Neural cell (in vitro differentiated cells): Measurements from ENCODE around the gene MIAT. TPM values are rescaled to one million over a fixed set of nuclear protein-coding genes. Genes with fewer than 3 reads are reported as not detected.

Experiments
- H2AFZ ChIP-seq: fragments of 200-600, 300-800 bp; sonication (generic), shearing (Covaris generic); 2 replicates; pipeline ENCODE4 v1.6.0; 2014; ENCODE audit warnings: low read depth, mild to moderate bottlenecking, antibody characterized with exemption, low read length, moderate library complexity
- H3F3A ChIP-seq: fragments of 200-600 bp; shearing (Covaris generic); 2 replicates; pipeline ENCODE4 v1.6.1; 2016; ENCODE audit warnings: mild to moderate bottlenecking, moderate library complexity, mixed read lengths, antibody characterized with exemption, low read length; ENCODE audit not compliant: insufficient read depth, poor library complexity, severe bottlenecking
- H3K27ac ChIP-seq: fragments of 200-600, 300-800 bp; sonication (generic), shearing (Covaris generic); 2 replicates; pipeline ENCODE4 v1.5.1; 2014; ENCODE audit warnings: mild to moderate bottlenecking, low read length, moderate library complexity
- H3K27me3 ChIP-seq: fragments of 300-800, 200-600 bp; sonication (generic), shearing (Covaris generic); 2 replicates; pipeline ENCODE4 v1.6.0; 2014; ENCODE audit warnings: mild to moderate bottlenecking, low read depth, low read length, moderate library complexity; ENCODE audit not compliant: insufficient read depth
- H3K36me3 ChIP-seq: fragments of 300-800, 200-600 bp; sonication (generic), shearing (Covaris generic); 2 replicates; pipeline ENCODE4 v1.5.1; 2014; ENCODE audit warnings: mild to moderate bottlenecking, antibody characterized with exemption, low read length, moderate library complexity; ENCODE audit not compliant: insufficient read depth
- H3K4me2 ChIP-seq: fragments of 300-800, 200-600 bp; sonication (generic), shearing (Covaris generic); 2 replicates; pipeline ENCODE4 v1.6.0; 2014; ENCODE audit warnings: mild to moderate bottlenecking, low read length
- H3K4me3 ChIP-seq: fragments of 300-800, 200-600 bp; sonication (generic), shearing (Covaris generic); 2 replicates; pipeline ENCODE4 v1.5.1; 2014; ENCODE audit warnings: mild to moderate bottlenecking, low read length, moderate library complexity
- H3K79me2 ChIP-seq: fragments of 200-600 bp; shearing (Covaris generic); replicated peaks from 2 replicates; pipeline ENCODE4 v1.6.0; 2014; ENCODE audit warnings: mild to moderate bottlenecking, low read length, moderate library complexity; ENCODE audit not compliant: insufficient read depth
- H3K9ac ChIP-seq: fragments of 300-800, 200-600 bp; sonication (generic), shearing (Covaris generic); 2 replicates; pipeline ENCODE4 v1.6.1; 2016; ENCODE audit warnings: mild to moderate bottlenecking, low read length, mixed read lengths
- H3K9me2 ChIP-seq: fragments of 200-600 bp; shearing (Covaris generic); 2 replicates; pipeline ENCODE4 v1.6.1; 2016; ENCODE audit warnings: mild to moderate bottlenecking, low read length, mixed read lengths; ENCODE audit not compliant: insufficient read depth
- H3K9me3 ChIP-seq: fragments of 200-600, 300-800 bp; sonication (generic), shearing (Covaris generic); 2 replicates; pipeline ENCODE4 v1.6.1; 2016; ENCODE audit warnings: mild to moderate bottlenecking, mixed run types, low read length, moderate library complexity, mixed read lengths
- H4K20me1 ChIP-seq: fragments of 200-600 bp; shearing (Covaris generic); 2 replicates; pipeline ENCODE4 v1.6.1; 2016; ENCODE audit warnings: mild to moderate bottlenecking, mixed run types; ENCODE audit not compliant: insufficient read depth
- EP300 ChIP-seq: fragments of 450-650 bp; conservative IDR thresholded peaks from 2 replicates; pipeline ENCODE4 v1.6.1; 2014; ENCODE audit warnings: antibody characterized with exemption, mild to moderate bottlenecking, moderate library complexity; ENCODE audit not compliant: poor library complexity, severe bottlenecking
- EZH2 ChIP-seq: fragments of 200-600, 300-800 bp; shearing (Covaris generic), sonication (generic); IDR thresholded peaks from 2 replicates; pipeline ENCODE4 v1.6.1; 2014; ENCODE audit warnings: antibody characterized with exemption, low read length, borderline replicate concordance, mild to moderate bottlenecking; ENCODE audit not compliant: insufficient read depth, poor library complexity, severe bottlenecking
- MXI1 ChIP-seq: fragments of 450-650 bp; conservative IDR thresholded peaks from 2 replicates; pipeline ENCODE4 v1.6.1; 2014; ENCODE audit warnings: antibody characterized with exemption, mild to moderate bottlenecking; ENCODE audit not compliant: poor library complexity, severe bottlenecking
- POLR2AphosphoS5 ChIP-seq: IDR thresholded peaks from 2 replicates; pipeline ENCODE4 v1.6.1; 2012
- RAD21 ChIP-seq: fragments of 450-650 bp; conservative IDR thresholded peaks from 2 replicates; pipeline ENCODE4 v1.6.1; 2014; ENCODE audit warnings: antibody characterized with exemption, mild to moderate bottlenecking, moderate library complexity
- REST ChIP-seq: IDR thresholded peaks from 2 replicates; pipeline ENCODE4 v1.6.1; 2012; ENCODE audit warnings: borderline replicate concordance
- SMC3 ChIP-seq: fragments of 450-650 bp; conservative IDR thresholded peaks from 2 replicates; pipeline ENCODE4 v1.6.1; 2014; ENCODE audit warnings: antibody characterized with exemption, mild to moderate bottlenecking, moderate library complexity; ENCODE audit not compliant: poor library complexity
- TAF1 ChIP-seq: IDR thresholded peaks from 2 replicates; pipeline ENCODE4 v1.6.1; 2012; ENCODE audit warnings: low read depth
- polyA plus RNA-seq: library from polyadenylated mRNA; depleted of rRNA; stranded (reverse); fragments of >200 nt; gene quantifications from 2 replicates; pipeline ENCODE4 v1.2.3, GENCODE V29; 2014
- TF ChIP-seq, protein P1 (sequence below): fragments of 450-650 bp; IDR thresholded peaks from 2 replicates; pipeline ENCODE4 v1.5.1; 2014; ENCODE audit warnings: antibody characterized with exemption, mild to moderate bottlenecking, moderate library complexity; ENCODE audit not compliant: poor library complexity, severe bottlenecking

MIAT gene
- polyA plus RNA-seq, 1 donor from 2014 or later, result 529 TPM

DNA sequence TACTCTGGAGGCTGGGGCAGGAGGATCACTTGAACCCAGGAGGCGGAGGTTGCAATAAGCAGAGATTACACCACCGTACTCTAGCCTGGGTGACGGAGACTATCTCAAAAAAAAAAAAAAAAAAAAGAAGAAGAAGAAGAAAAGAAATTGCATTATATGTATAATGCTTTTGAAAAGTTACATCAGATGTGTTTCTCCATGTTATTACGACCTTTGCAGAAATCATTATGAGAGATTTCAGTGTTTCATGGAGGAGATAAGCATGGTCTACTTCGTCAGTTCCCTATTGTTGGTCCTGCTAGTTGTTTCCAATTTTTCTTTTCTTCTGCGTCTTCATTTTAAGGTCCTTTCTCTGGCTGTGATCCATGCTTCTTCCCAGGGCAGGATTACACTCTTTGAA lies 3.0 kb downstream of the MIAT start:
- Histone ChIP-seq H3K4me3 (peak overlapping the region; percentile 98), H3K9me2 (no peaks in the 10 kb centered on the region), H3K9ac (peak overlapping the region; percentile 36), H3K9me3 (no peaks in the 10 kb centered on the region), H4K20me1 (peaks cover 26% of the 10 kb centered on the region), H3K27ac (peak overlapping the region; percentile 39), H3K79me2 (peaks cover 69% of the 10 kb centered on the region), H3K4me2 (peak overlapping the region; percentile 73), H2AFZ (no peak overlapping the region), H3K36me3 (no peaks in the 10 kb centered on the region), H3F3A (peaks cover 4% of the 10 kb centered on the region), H3K27me3 (no peaks in the 10 kb centered on the region)
- no peak for TF ChIP-seq SMC3

- no peaks in the 10 kb centered on the region for H3K9me3 ChIP-seq
- no peaks in the 10 kb centered on the region for H3K27me3 ChIP-seq
- H3K27ac ChIP-seq, result peak overlapping the region; percentile 39
- H3K9ac ChIP-seq, result peak overlapping the region; percentile 36
- peaks cover under 1% of the 10 kb centered on the region for H3K36me3 ChIP-seq
- H3K4me3 ChIP-seq, result peak overlapping the region; percentile 98
- peaks cover 26% of the 10 kb centered on the region for H4K20me1 ChIP-seq
- TF ChIP-seq TAF1 (no peak), SMC3 (no peak), RAD21 (no peak), POLR2AphosphoS5 (no peak), MXI1 (no peak), REST (no peak), EZH2 (no peak), EP300 (no peak)
- TF ChIP-seq, protein P1, sequence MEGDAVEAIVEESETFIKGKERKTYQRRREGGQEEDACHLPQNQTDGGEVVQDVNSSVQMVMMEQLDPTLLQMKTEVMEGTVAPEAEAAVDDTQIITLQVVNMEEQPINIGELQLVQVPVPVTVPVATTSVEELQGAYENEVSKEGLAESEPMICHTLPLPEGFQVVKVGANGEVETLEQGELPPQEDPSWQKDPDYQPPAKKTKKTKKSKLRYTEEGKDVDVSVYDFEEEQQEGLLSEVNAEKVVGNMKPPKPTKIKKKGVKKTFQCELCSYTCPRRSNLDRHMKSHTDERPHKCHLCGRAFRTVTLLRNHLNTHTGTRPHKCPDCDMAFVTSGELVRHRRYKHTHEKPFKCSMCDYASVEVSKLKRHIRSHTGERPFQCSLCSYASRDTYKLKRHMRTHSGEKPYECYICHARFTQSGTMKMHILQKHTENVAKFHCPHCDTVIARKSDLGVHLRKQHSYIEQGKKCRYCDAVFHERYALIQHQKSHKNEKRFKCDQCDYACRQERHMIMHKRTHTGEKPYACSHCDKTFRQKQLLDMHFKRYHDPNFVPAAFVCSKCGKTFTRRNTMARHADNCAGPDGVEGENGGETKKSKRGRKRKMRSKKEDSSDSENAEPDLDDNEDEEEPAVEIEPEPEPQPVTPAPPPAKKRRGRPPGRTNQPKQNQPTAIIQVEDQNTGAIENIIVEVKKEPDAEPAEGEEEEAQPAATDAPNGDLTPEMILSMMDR, result no peak
- peak overlapping the region; percentile 73 for H3K4me2 ChIP-seq
- H2AFZ ChIP-seq, result no peak overlapping the region
- H3K79me2 ChIP-seq, result peaks cover 74% of the 10 kb centered on the region
- H3F3A ChIP-seq, result peaks cover 4% of the 10 kb centered on the region
- no peaks in the 10 kb centered on the region for H3K9me2 ChIP-seq
Observed at GRCh38 chr22:26660961-26661578, 3.7 kb downstream of the MIAT start.
